Stimulated activated naive CD8-positive, alpha-beta T cell treated with anti-CD3 and anti-CD28 coated beads, Interleukin-15, amount 100 ng/mL, for 72 hours (primary cell): ENCODE results near the gene SERINC5.
"Not testable (repeated sequence)": the region's sequence is repeated elsewhere in the genome, so short reads cannot be mapped to it uniquely, and the experiment has no call there.

Experiments
- ATAC-seq: fragments of 150-1000 bp; cut with Tn5 transposase; 2 replicates; pipeline ENCODE4 v1.10.0; 2021; ENCODE audit warnings: mild to moderate bottlenecking, moderate library complexity
- DNase-seq, 2 donors: peaks; one replicate each; pipeline ENCODE4 v3.0.0; 2021 to 2022
- H3K27ac Mint-ChIP-seq, 2 donors: one replicate each; pipeline ENCODE4 v1.8.0; 2022; ENCODE audit warnings: mild to moderate bottlenecking in 2 of 2, mixed read lengths in 2 of 2, moderate library complexity in 2 of 2
- H3K27me3 Mint-ChIP-seq: one replicate; pipeline ENCODE4 v1.8.0; 2022; ENCODE audit warnings: mixed read lengths
- H3K4me1 Mint-ChIP-seq: one replicate; pipeline ENCODE4 v1.8.0; 2022; ENCODE audit warnings: mild to moderate bottlenecking, mixed read lengths
- H3K4me3 Mint-ChIP-seq, 2 donors: one replicate each; pipeline ENCODE4 v1.8.0; 2022; ENCODE audit warnings: mild to moderate bottlenecking in 2 of 2, mixed read lengths in 2 of 2, moderate library complexity in 1 of 2
- H3K9me3 Mint-ChIP-seq, 2 donors: one replicate each; pipeline ENCODE4 v1.8.0; 2022; ENCODE audit warnings: mixed read lengths in 2 of 2

Gene SERINC5

DNA sequence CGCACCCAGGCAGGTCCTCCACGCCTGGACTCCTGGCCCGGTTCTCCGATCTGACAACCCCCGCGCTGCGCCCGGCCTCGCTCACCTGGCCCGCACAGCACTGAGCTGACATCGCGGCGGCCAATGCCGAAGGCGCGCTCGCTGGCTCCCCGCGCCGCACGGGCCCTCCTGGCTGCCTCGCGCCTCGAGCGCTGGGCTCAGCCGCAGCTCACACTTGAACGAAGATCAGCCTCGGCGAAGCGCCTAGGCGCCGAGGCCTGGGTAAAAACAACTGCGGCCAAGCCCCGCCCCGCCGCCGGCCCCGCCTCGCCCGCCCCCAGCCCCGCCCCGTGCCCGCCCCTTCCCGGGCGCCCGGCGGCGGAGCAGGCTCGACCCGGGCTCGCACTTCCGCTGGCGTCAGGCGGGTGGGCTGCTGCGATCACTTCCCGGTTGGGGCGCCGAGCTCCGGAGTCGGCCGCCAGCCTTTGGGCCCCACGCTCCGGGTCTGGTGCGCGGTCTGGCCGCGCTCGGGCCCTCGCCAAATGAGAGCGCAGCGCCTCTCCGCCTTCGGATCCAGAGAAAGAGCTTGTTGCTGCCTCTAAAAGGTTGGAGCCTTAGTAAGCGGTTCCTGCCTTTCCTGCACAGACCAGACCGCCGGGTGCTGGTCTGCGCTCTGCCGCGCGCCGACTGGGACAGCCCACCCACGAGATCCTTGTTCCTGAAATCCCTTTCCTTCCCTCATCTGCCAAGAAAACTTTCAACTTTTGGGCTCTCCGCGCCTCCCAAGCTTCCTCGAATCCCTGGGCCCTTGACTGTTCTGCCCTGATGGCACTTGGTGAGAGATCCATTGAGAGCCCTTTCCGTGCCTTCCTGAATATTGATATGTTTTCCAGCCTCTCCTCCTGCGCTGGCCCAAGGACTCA is at the start of gene SERINC5:
Gene SERINC5 (minus strand): TSS at position 238 of the 902 bp plus-strand sequence. CDS start 126 bp downstream, at position 112.
- DNase-seq (peak; percentile 85 to 87), ATAC-seq (peak; percentile 87)
- Mint-ChIP-seq H3K27me3 (no peaks in the 10 kb centered on the region), H3K4me3 (peak within 1 kb of the TSS; percentile 96 to 99), H3K9me3 (no peaks in the 10 kb centered on the region), H3K27ac (peak within 1 kb of the TSS; percentile 99), H3K4me1 (peaks cover 46% of the 10 kb centered on the region)

DNA sequence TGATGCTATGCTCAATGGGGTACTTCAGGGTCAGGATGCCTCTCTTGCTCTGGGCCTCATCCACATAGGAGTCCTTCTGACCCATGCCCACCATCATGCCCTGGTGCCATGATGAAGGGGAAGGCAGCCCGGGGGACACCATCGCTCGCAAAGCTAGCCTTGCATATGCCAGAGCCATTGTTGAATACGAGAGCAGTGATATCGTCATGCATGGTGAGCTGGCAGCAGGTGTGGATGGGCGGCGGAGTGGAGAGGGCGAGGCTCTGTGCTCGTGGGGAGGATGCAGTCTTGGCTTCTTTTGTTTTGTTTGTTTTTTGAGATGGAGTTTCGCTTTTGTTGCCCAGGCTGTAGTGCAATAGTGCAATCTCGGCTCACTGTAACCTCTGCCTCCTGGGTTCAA is 46.8 kb upstream of the SERINC5 start:
- no peak for ATAC-seq
- Mint-ChIP-seq H3K27me3 (no peaks in the 10 kb centered on the region), H3K4me1 (no peaks in the 10 kb centered on the region), H3K27ac (peak overlapping the region in 1 of 2 donors; percentile 5), H3K9me3 (no peaks in the 10 kb centered on the region), H3K4me3 (no peak overlapping the region)
- no peak for DNase-seq

GRCh38 chr5:80301342-80301741 is 45.5 kb upstream of the SERINC5 start:
- not testable (repeated sequence) for H3K27ac Mint-ChIP-seq, H3K4me1 Mint-ChIP-seq, DNase-seq, H3K9me3 Mint-ChIP-seq, H3K27me3 Mint-ChIP-seq, H3K4me3 Mint-ChIP-seq
- peak; percentile 68 for ATAC-seq

DNA sequence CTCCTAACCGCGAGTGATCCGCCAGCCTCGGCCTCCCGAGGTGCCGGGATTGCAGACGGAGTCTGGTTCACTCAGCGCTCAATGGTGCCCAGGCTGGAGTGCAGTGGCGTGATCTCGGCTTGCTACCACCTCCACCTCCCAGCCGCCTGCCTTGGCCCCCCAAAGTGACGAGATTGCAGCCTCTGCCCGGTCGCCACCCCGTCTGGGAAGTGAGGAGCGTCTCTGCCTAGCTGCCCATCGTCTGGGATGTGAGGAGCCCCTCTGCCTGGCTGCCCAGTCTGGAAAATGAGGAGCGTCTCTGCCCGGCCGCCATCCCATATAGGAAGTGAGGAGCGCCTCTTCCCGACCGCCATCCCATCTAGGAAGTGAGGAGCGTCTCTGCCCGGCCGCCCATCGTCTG is 44.9 kb upstream of the SERINC5 start:
- H3K9me3 Mint-ChIP-seq, ATAC-seq, H3K27me3 Mint-ChIP-seq, H3K27ac Mint-ChIP-seq, DNase-seq, H3K4me3 Mint-ChIP-seq, H3K4me1 Mint-ChIP-seq: not testable (repeated sequence)

GRCh38 chr5:80300125-80300524 is 44.3 kb upstream of the SERINC5 start:
- no peak overlapping the region for H3K4me3 Mint-ChIP-seq
- no peak overlapping the region for H3K27ac Mint-ChIP-seq
- ATAC-seq = no peak

DNA sequence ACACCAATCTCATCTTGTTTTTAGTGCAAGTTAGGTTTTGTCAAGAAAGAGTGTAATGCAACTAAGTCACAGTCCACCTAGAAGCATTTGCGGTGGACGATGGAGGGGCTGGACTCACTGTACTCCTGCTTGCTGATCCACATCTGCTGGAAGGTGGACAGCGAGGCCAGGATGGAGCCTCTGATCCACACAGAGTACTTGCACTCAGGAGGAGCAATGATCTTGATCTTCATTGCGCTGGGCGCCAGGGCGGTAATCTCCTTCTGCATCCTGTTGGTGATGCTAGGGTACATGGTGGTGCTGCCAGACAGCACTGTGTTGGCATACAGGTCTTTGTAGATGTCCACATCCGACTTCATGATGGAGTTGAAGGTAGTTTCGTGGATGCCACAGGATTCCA is 43.8 kb upstream of the SERINC5 start:
- H3K9me3 Mint-ChIP-seq = no peaks in the 10 kb centered on the region
- H3K27ac Mint-ChIP-seq = no peak overlapping the region
- no peaks in the 10 kb centered on the region for H3K27me3 Mint-ChIP-seq
- DNase-seq = no peak
- H3K4me1 Mint-ChIP-seq = no peaks in the 10 kb centered on the region
- ATAC-seq = no peak
- H3K4me3 Mint-ChIP-seq = no peak overlapping the region

More at GRCh38 chr5:80300125-80300524, 44.3 kb upstream of the SERINC5 start:
- Mint-ChIP-seq H3K27me3 (no peaks in the 10 kb centered on the region), H3K9me3 (no peaks in the 10 kb centered on the region), H3K4me1 (no peaks in the 10 kb centered on the region)
- DNase-seq = no peak

- ATAC-seq (no peak), DNase-seq (no peak)
- H3K4me3 Mint-ChIP-seq = no peak overlapping the region
- H3K27me3 Mint-ChIP-seq = no peaks in the 10 kb centered on the region
- no peaks in the 10 kb centered on the region for H3K4me1 Mint-ChIP-seq
- no peak overlapping the region for H3K27ac Mint-ChIP-seq
- H3K9me3 Mint-ChIP-seq = no peaks in the 10 kb centered on the region
Observed at GRCh38 chr5:80296121-80296520, 40.3 kb upstream of the SERINC5 start.

- H3K27ac Mint-ChIP-seq = no peak overlapping the region
- H3K9me3 Mint-ChIP-seq = no peaks in the 10 kb centered on the region
- no peak overlapping the region for H3K4me3 Mint-ChIP-seq
- H3K4me1 Mint-ChIP-seq = no peaks in the 10 kb centered on the region
- DNase-seq (no peak), ATAC-seq (no peak)
- no peaks in the 10 kb centered on the region for H3K27me3 Mint-ChIP-seq
Observed at GRCh38 chr5:80291761-80292160, 35.9 kb upstream of the SERINC5 start.

DNA sequence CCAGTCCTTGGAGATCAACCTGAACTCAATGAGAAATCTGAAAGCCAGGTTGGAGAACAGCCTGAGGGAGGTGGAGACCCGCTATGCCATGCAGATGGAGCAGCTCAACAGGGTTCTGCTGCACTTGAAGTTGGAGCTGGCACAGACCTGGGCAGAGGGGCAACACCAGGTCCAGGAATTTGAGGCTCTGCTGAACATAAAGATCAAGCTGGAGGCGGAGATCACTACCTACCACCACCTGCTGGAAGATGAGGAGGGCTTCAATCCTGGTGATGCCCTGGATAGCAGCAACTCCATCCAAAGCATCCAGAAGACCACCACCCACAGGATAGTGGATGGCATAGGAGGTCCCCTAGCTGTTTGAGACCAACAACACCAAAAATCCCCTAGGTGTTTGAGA is 33.5 kb upstream of the SERINC5 start:
- H3K4me3 Mint-ChIP-seq = no peak overlapping the region
- DNase-seq (no peak), ATAC-seq (no peak)
- no peaks in the 10 kb centered on the region for H3K27me3 Mint-ChIP-seq
- no peak overlapping the region for H3K27ac Mint-ChIP-seq
- peaks cover 14% of the 10 kb centered on the region for H3K4me1 Mint-ChIP-seq
- no peaks in the 10 kb centered on the region for H3K9me3 Mint-ChIP-seq

DNA sequence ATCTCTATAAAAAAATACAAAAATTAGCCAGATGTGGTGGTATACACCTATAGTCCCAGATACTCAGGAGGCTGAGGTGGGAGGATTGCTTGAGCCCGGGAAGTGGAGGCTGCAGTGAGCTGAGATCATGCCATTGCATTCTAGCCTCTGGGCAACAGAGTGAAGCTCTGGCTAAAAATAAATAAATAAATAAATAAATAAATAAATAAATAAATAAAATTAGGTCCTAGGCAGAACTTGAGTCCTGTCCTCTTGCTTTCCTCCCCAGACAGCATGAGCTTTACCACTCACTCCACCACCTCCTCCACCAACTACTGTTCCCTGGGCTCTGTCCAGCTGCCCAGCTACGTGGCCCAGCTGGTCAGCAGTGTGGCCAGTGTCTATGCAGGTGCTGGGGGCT is 32.3 kb upstream of the SERINC5 start:
- Mint-ChIP-seq H3K27me3 (no peaks in the 10 kb centered on the region), H3K27ac (no peak overlapping the region), H3K4me1 (peaks cover 25% of the 10 kb centered on the region), H3K4me3 (no peak overlapping the region), H3K9me3 (peaks cover 0 to 6% of the 10 kb centered on the region in 2 donors)
- ATAC-seq = no peak
- DNase-seq = no peak

GRCh38 chr5:80284720-80285119 is 28.9 kb upstream of the SERINC5 start:
- H3K4me3 Mint-ChIP-seq = peak overlapping the region in 1 of 2 donors; percentile 68
- peaks cover 43% of the 10 kb centered on the region for H3K4me1 Mint-ChIP-seq
- peak overlapping the region; percentile 85 to 94 for H3K27ac Mint-ChIP-seq
- no peaks in the 10 kb centered on the region for H3K27me3 Mint-ChIP-seq
- DNase-seq (peak; percentile 27 to 49), ATAC-seq (peak; percentile 86)
- peaks cover 0 to 9% of the 10 kb centered on the region in 2 donors for H3K9me3 Mint-ChIP-seq

DNA sequence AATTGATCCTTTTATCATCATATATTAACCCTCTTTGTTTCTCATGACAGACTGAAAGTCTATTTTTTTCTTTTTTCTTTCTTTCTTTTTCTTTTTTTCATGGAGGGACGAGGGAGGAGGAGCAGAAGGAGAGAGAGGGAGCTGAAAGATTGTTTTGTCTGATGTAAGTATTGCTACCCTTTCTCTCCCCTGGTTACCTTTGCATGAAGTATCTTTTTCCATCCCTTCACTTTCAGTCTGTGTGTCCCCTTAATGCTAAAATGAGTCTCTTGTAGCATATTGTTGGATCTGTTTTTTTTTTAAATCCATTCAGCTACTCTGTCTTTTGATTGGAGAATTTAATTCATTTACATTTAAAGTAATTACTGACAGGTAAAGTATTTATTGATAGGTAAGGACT is 27.5 kb upstream of the SERINC5 start:
- ATAC-seq (peak; percentile 90), DNase-seq (no peak)
- H3K27me3 Mint-ChIP-seq = no peaks in the 10 kb centered on the region
- peaks cover 43% of the 10 kb centered on the region for H3K4me1 Mint-ChIP-seq
- H3K4me3 Mint-ChIP-seq = peak overlapping the region; percentile 50 to 66
- H3K9me3 Mint-ChIP-seq = peaks cover 0 to 9% of the 10 kb centered on the region in 2 donors
- H3K27ac Mint-ChIP-seq = peak overlapping the region; percentile 96

- DNase-seq = no peak
- peaks cover 0 to 9% of the 10 kb centered on the region in 2 donors for H3K9me3 Mint-ChIP-seq
- peak overlapping the region; percentile 1 to 61 for H3K27ac Mint-ChIP-seq
- no peak for ATAC-seq
- H3K4me1 Mint-ChIP-seq = peaks cover 43% of the 10 kb centered on the region
- H3K4me3 Mint-ChIP-seq = no peak overlapping the region
- no peaks in the 10 kb centered on the region for H3K27me3 Mint-ChIP-seq
Observed at GRCh38 chr5:80282054-80282453, 26.2 kb upstream of the SERINC5 start.

DNA sequence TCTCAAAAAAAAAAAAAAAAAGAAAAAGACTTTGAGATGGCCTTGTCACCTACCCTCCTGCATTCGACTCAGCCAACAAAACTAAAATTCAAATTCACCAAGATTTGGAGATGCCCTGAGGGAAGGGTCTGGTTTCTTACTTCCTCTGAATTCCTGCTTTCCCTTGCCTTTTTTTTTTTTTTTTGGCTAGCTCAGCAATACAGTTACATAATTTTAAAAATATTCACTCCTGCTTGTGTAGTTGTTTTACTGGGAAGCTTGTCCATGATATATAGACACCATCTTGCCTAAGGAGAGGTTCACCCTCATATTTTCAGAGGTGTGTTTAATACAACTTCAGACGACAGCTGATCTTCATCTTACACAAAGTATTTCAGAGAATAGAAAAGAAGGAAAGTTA is 21.3 kb upstream of the SERINC5 start:
- Mint-ChIP-seq H3K27me3 (no peaks in the 10 kb centered on the region), H3K9me3 (no peaks in the 10 kb centered on the region), H3K27ac (peak overlapping the region in 1 of 2 donors; percentile 34), H3K4me1 (peaks cover 19% of the 10 kb centered on the region), H3K4me3 (no peak overlapping the region)
- no peak for ATAC-seq
- DNase-seq = no peak

DNA sequence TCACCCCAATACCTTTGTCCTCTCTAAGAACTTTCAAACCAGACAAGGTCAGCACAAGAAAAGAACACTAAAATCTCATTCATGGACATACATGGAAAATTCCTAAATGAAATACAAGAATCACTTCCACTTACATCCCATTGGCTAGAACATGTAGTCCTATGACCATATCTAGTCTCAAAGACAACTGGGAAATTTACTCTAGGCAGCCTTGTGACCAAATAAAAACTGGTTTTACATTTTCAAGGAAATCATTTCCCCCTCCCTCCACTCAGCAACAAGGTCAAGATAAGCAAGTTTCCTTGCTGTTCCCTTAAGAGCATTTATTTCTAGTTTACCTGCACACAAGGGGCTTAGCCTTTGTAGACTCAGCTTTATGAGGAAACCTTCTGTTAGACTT is 20.3 kb upstream of the SERINC5 start:
- Mint-ChIP-seq H3K27ac (no peak overlapping the region), H3K4me1 (peaks cover 18% of the 10 kb centered on the region), H3K27me3 (no peaks in the 10 kb centered on the region), H3K9me3 (no peaks in the 10 kb centered on the region), H3K4me3 (no peak overlapping the region)
- no peak for ATAC-seq
- DNase-seq = no peak

GRCh38 chr5:80275347-80275746 is 19.5 kb upstream of the SERINC5 start:
- Mint-ChIP-seq H3K4me1 (peaks cover 27% of the 10 kb centered on the region), H3K27me3 (no peaks in the 10 kb centered on the region), H3K9me3 (peaks cover 0 to under 1% of the 10 kb centered on the region in 2 donors), H3K27ac (no peak overlapping the region), H3K4me3 (no peak overlapping the region)
- DNase-seq = peak in 1 of 2 donors; percentile 15
- peak; percentile 74 for ATAC-seq
